OCI-LY7 (cell line): ENCODE measurements around the gene MESP1. TPM values are rescaled to one million over a fixed set of nuclear protein-coding genes. Genes with fewer than 3 reads are reported as not detected.

Experiments
- BruUV-seq: library from RNA; stranded (reverse); fragments of 400-500 nt; replicated peaks from 2 replicates; lab custom pipeline; 2021; lab: Mats Ljungman, UMichigan
- CTCF ChIA-PET: fragments of 300-600 bp; sonication (Branson Sonifier 250); formaldehyde crosslinking; loops from one replicate; lab custom pipeline; 2022; ENCODE audit warnings: antibody characterized with exemption; ENCODE audit not compliant: unreplicated experiment; lab: Charles Lee
- POLR2A ChIA-PET: fragments of 300-600 bp; sonication (Branson Sonifier 250); formaldehyde crosslinking; loops from one replicate; lab custom pipeline; 2022; ENCODE audit warnings: antibody characterized with exemption; lab: Charles Lee
- DNase-seq: peaks from one replicate; pipeline ENCODE4 v3.0.0-alpha.2; 2015; ENCODE audit warnings: low spot score
- H2AFZ ChIP-seq: fragments of 200-600 bp; sonication (generic), shearing (Covaris generic); 2 replicates; pipeline ENCODE4 v1.6.1; 2014; ENCODE audit warnings: mild to moderate bottlenecking, antibody characterized with exemption, low read length, moderate library complexity
- H3K27ac ChIP-seq: fragments of 200-600 bp; sonication (generic); 2 replicates; pipeline ENCODE4 v1.5.1; 2014; ENCODE audit warnings: mixed run types, low read depth, mild to moderate bottlenecking, moderate library complexity, low read length, inconsistent platforms; ENCODE audit not compliant: poor library complexity, severe bottlenecking
- H3K36me3 ChIP-seq: fragments of 200-600 bp; sonication (generic); 2 replicates; pipeline ENCODE4 v1.6.1; 2014; ENCODE audit warnings: mild to moderate bottlenecking, antibody characterized with exemption, low read length, moderate library complexity, mixed read lengths; ENCODE audit not compliant: insufficient read depth
- H3K4me1 ChIP-seq: fragments of 200-600 bp; sonication (generic); 2 replicates; pipeline ENCODE4 v1.5.1; 2014; ENCODE audit warnings: mild to moderate bottlenecking, low read length; ENCODE audit not compliant: insufficient read depth, poor library complexity, severe bottlenecking
- H3K4me2 ChIP-seq: fragments of 200-600 bp; sonication (generic); 2 replicates; pipeline ENCODE4 v1.6.1; 2014; ENCODE audit warnings: mild to moderate bottlenecking, low read length
- H3K4me3 ChIP-seq: fragments of 200-600 bp; sonication (generic); 2 replicates; pipeline ENCODE4 v1.5.1; 2014; ENCODE audit warnings: mild to moderate bottlenecking, low read depth, low read length; ENCODE audit not compliant: poor library complexity, severe bottlenecking
- H3K79me2 ChIP-seq: fragments of 200-600 bp; sonication (generic); 2 replicates; pipeline ENCODE4 v1.6.1; 2016; ENCODE audit warnings: low read depth, mild to moderate bottlenecking, low read length, moderate library complexity, mixed read lengths; ENCODE audit not compliant: insufficient read depth
- H3K9me2 ChIP-seq: fragments of 200-600 bp; sonication (generic); 2 replicates; pipeline ENCODE4 v1.6.1; 2016; ENCODE audit warnings: mild to moderate bottlenecking, low read length, mixed read lengths; ENCODE audit not compliant: insufficient read depth
- H3K9me3 ChIP-seq: fragments of 200-600 bp; sonication (generic); 2 replicates; pipeline ENCODE4 v1.6.1; 2014; ENCODE audit warnings: mild to moderate bottlenecking, mixed run types, low read length, mixed read lengths
- H4K20me1 ChIP-seq: fragments of 200-600 bp; sonication (generic); 2 replicates; pipeline ENCODE4 v1.6.1; 2014; ENCODE audit warnings: mild to moderate bottlenecking, antibody characterized with exemption, low read length, moderate library complexity, mixed read lengths; ENCODE audit not compliant: insufficient read depth
- CTCF ChIP-seq: fragments of 200-600 bp; sonication (generic); conservative IDR thresholded peaks from 2 replicates; pipeline ENCODE4 v1.5.1; 2014; ENCODE audit warnings: mild to moderate bottlenecking, antibody characterized with exemption, low read length, moderate library complexity, mixed read lengths
- EZH2phosphoT487 ChIP-seq: fragments of 200-600 bp; sonication (generic); IDR thresholded peaks from 2 replicates; pipeline ENCODE4 v1.6.1; 2018; ENCODE audit warnings: low read depth, borderline replicate concordance, mild to moderate bottlenecking, mixed run types, antibody characterized with exemption, low read length, moderate library complexity, mixed read lengths
- intact Hi-C: fragments of 100-400 bp; cut with micrococcal nuclease; formaldehyde crosslinking; loops from one replicate; pipeline ENCODE4 v1.10.0; 2022; ENCODE audit not compliant: unreplicated experiment
- total RNA-seq, 2 experiments: library from RNA; depleted of rRNA in 1 of 2; stranded (reverse); fragments of >200 nt in 1 of 2; shearing (Covaris generic) in 1 of 2; gene quantifications; 2 replicates each; pipeline ENCODE4 v1.2.3, GENCODE V29; 2014 to 2022

Gene MESP1
- total RNA-seq, 2 experiments from 2014 or later, result 3.5 TPM; not detected in 1

GRCh38 chr15:89794627-89795241 is 43.7 kb upstream of the MESP1 start:
- CTCF ChIA-PET, result no interaction called here
- no peak overlapping the region for H3K4me3 ChIP-seq
- H3K9me2 ChIP-seq, result no peaks in the 10 kb centered on the region
- intact Hi-C loops, result no loop called here
- no peaks in the 10 kb centered on the region for H3K9me3 ChIP-seq
- H2AFZ ChIP-seq, result no peak overlapping the region
- TF ChIP-seq EZH2phosphoT487 (no peak), CTCF (no peak)
- no peaks in the 10 kb centered on the region for H3K4me1 ChIP-seq
- BruUV-seq, result no TSS peak
- DNase-seq, result no peak
- no peaks in the 10 kb centered on the region for H3K79me2 ChIP-seq
- no peaks in the 10 kb centered on the region for H4K20me1 ChIP-seq
- no peaks in the 10 kb centered on the region for H3K36me3 ChIP-seq
- POLR2A ChIA-PET, result no interaction called here
- H3K4me2 ChIP-seq, result no peak overlapping the region
- no peak overlapping the region for H3K27ac ChIP-seq

GRCh38 chr15:89792106-89792805 is 41.2 kb upstream of the MESP1 start:
- no peaks in the 10 kb centered on the region for H3K9me2 ChIP-seq
- no peaks in the 10 kb centered on the region for H3K4me1 ChIP-seq
- no peaks in the 10 kb centered on the region for H3K79me2 ChIP-seq
- H3K9me3 ChIP-seq, result 0 out of 2 replicates have a peak, but pooled peaks cover 11% of the 10 kb centered on the region
- no peak overlapping the region for H3K4me3 ChIP-seq
- intact Hi-C loops, result no loop called here
- BruUV-seq, result no TSS peak
- CTCF ChIA-PET, result no interaction called here
- no peak overlapping the region for H3K27ac ChIP-seq
- DNase-seq, result no peak
- no peaks in the 10 kb centered on the region for H3K36me3 ChIP-seq
- TF ChIP-seq EZH2phosphoT487 (no peak), CTCF (no peak)
- H3K4me2 ChIP-seq, result no peak overlapping the region
- H4K20me1 ChIP-seq, result no peaks in the 10 kb centered on the region
- no peak overlapping the region for H2AFZ ChIP-seq
- POLR2A ChIA-PET, result no interaction called here

- no peaks in the 10 kb centered on the region for H3K9me2 ChIP-seq
- 0 out of 2 replicates have a peak, but pooled peaks cover 12% of the 10 kb centered on the region for H3K9me3 ChIP-seq
- no peaks in the 10 kb centered on the region for H3K4me1 ChIP-seq
- DNase-seq, result no peak
- no peaks in the 10 kb centered on the region for H3K79me2 ChIP-seq
- POLR2A ChIA-PET, result no interaction called here
- H4K20me1 ChIP-seq, result no peaks in the 10 kb centered on the region
- intact Hi-C loops, result no loop called here
- CTCF ChIA-PET, result no interaction called here
- H3K4me3 ChIP-seq, result no peak overlapping the region
- H3K36me3 ChIP-seq, result no peaks in the 10 kb centered on the region
- no peak overlapping the region for H3K27ac ChIP-seq
- no TSS peak for BruUV-seq
- no peak overlapping the region for H2AFZ ChIP-seq
- H3K4me2 ChIP-seq, result no peak overlapping the region
- no peak for TF ChIP-seq EZH2phosphoT487
- no peak for TF ChIP-seq CTCF
Observed at GRCh38 chr15:89790661-89791060, 39.6 kb upstream of the MESP1 start.
